IgD-negative memory B cell (primary cell): ENCODE data around the gene PCAT6. TPM values are rescaled to one million over a fixed set of nuclear protein-coding genes. Genes with fewer than 3 reads are reported as not detected.

Source experiments
- H3K27ac Mint-ChIP-seq, 3 donors: one replicate each; pipeline ENCODE4 v1.8.0; 2020 to 2022; ENCODE audit warnings: mild to moderate bottlenecking in 3 of 3, mixed read lengths in 3 of 3, moderate library complexity in 1 of 3
- H3K27me3 Mint-ChIP-seq: one replicate; pipeline ENCODE4 v1.8.0; 2021; ENCODE audit warnings: mixed read lengths
- H3K36me3 Mint-ChIP-seq: one replicate; pipeline ENCODE4 v1.8.0; 2020; ENCODE audit warnings: mild to moderate bottlenecking, mixed read lengths
- H3K4me1 Mint-ChIP-seq, 3 donors: one replicate each; pipeline ENCODE4 v1.8.0; 2020 to 2022; ENCODE audit warnings: mixed read lengths in 3 of 3, mild to moderate bottlenecking in 1 of 3
- H3K4me3 Mint-ChIP-seq, 4 donors: one replicate each; pipeline ENCODE4 v1.8.0; 2020 to 2022; ENCODE audit warnings: mild to moderate bottlenecking in 4 of 4, mixed read lengths in 4 of 4, moderate library complexity in 3 of 4
- H3K9me3 Mint-ChIP-seq, 3 donors: one replicate each; pipeline ENCODE4 v1.8.0; 2020 to 2021; ENCODE audit warnings: mixed read lengths in 3 of 3, mild to moderate bottlenecking in 1 of 3
- polyA plus RNA-seq: library from polyadenylated mRNA; unstranded; fragments of 300-500 nt; fragmentation: Illumina TruSeq; gene quantifications from one replicate; pipeline ENCODE4 v1.2.3, GENCODE V29; 2021

PCAT6 gene
- polyA plus RNA-seq, 1 donor from 2014 or later, result 1.2 TPM

DNA sequence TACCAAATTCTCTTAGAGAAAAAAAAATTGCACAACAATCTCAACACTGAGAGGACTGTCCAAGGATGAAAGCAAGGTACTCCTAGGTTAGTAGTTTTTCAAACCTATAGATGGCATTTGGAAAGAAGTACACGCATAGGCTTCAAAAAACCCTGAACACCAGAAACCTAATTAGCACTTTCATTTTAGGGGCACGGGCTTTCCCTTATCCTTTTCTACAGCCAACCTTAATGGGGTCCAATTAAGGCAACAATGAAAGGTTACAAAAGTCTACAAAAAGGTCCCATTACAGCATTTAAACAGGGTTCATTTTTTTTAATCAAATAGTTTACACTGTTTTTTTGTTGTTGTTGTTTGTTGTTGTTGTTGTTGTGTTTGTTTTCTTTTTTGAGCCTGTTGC lies 8.7 kb upstream of the PCAT6 start:
- H3K4me1 Mint-ChIP-seq, result peaks cover 18 to 32% (median 19%) of the 10 kb centered on the region in 3 donors
- no peaks in the 10 kb centered on the region for H3K9me3 Mint-ChIP-seq
- H3K4me3 Mint-ChIP-seq, result peak overlapping the region in 1 of 4 donors; percentile 5
- no peak overlapping the region for H3K27ac Mint-ChIP-seq
- H3K36me3 Mint-ChIP-seq, result peaks cover 2% of the 10 kb centered on the region
- H3K27me3 Mint-ChIP-seq, result no peaks in the 10 kb centered on the region

DNA sequence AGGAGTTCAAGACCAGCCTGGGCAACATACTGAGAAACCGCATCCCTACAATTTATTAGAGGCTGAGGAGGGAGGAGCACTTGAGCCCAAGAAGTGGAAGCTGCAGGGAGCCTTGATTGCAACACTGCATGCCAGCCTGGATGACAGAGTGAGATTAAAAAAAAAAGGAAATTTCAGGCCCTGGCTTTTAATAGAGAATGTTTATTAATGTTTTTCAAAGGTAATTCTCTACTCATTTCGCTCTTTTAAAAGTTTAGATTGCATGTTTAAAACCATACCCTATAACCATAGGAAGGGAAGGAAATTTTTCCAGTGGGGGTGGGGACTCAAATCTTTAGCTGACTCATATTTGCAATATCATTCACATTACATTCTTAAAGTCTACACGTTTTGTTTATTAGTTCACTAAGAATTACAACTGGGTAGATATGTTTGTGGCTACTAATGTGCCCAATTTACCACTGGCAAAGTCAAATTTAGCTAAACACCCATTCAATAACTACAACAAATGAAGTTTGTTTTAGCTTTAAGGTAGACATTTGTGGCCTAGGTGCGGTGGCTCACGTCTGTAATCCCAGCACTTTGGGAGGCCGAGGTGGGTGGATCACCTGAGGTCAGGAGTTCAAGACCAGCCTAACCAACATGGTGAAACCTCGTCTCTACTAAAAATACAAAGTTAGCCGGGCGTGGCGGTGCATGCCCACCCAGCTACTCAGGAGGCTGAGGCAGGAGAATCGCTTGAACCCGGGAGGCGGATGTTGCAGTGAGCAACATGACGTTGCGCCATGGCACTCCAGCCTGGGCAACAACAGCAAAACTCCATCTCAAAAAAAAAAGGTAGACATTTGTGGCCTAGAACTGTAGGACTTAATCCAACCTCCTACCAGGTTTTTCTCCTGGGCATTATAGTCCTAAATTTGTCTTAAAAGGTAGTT lies 7.5 kb upstream of the PCAT6 start:
- peak overlapping the region in 1 of 4 donors; percentile 7 for H3K4me3 Mint-ChIP-seq
- H3K4me1 Mint-ChIP-seq, result peaks cover 15 to 26% (median 19%) of the 10 kb centered on the region in 3 donors
- H3K27me3 Mint-ChIP-seq, result no peaks in the 10 kb centered on the region
- H3K9me3 Mint-ChIP-seq, result no peaks in the 10 kb centered on the region
- peaks cover 2% of the 10 kb centered on the region for H3K36me3 Mint-ChIP-seq
- H3K27ac Mint-ChIP-seq, result no peak overlapping the region

DNA sequence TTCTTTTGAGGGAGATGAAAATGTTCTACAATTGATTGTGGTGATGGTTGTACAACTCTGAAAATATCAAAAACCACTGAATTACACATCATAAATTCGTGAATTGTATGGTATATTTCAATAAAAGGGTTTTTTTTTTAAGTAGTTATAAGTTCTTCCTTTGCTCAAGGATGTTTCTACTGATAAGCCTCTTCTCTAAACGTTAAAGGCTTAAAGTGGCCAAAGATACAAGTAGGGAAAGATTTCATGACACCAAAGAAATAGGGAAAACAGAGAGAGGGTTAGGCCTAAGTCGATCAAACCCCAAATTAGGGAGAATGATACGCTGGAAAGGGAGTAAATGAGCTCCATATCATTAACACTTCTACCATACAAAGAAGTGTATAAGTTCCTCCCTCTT lies 6.6 kb upstream of the PCAT6 start:
- H3K4me3 Mint-ChIP-seq, result no peak overlapping the region
- H3K4me1 Mint-ChIP-seq, result peaks cover 20 to 34% (median 26%) of the 10 kb centered on the region in 3 donors
- no peaks in the 10 kb centered on the region for H3K9me3 Mint-ChIP-seq
- H3K27ac Mint-ChIP-seq, result no peak overlapping the region
- no peaks in the 10 kb centered on the region for H3K27me3 Mint-ChIP-seq
- peaks cover 2% of the 10 kb centered on the region for H3K36me3 Mint-ChIP-seq

DNA sequence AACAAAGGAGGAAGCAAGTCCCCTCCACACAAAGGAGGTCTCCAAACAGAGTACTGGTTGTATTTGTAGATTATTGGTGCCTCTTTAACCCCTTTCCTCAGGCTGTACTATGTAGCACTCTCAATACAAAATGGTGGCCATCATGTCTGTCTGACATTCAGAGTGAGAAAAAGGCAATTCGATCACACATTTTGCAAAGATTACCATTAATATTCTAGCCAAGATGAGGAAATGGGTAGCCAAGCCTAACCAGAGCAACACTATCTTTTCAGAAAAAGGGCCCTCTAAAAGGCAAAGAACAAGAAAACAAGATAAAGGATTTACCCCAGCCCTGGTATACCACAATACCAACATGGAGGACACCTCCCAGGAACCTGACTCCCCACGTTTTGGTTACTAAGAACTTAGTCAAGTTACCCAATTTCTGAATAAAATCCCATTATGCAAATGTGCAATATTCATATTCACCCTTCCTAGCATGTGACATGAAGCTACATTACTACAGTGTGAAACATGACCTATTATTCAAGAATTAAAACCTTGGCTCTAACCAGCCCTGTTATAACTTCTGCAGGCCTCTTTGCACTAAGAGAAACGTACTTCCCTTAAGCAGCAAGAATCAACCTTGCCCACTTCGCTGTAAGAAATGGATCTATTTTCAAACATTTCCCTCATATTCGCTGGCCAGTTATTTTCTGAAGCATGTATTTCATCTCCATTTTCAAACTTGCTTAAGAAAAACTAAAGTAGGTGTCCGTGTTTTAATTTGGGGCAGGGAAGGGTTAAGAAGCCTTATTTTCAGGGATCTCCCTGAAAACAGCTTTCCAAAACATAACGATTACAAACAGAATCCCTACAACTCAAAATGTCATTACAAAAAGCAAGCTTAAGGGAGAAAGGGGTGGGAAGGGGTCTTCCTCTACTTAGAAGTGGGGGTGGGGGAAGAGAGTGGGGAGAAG lies 4.6 kb upstream of the PCAT6 start:
- H3K27me3 Mint-ChIP-seq, result peaks cover 2% of the 10 kb centered on the region
- peak overlapping the region; percentile 82 to 96 (median 89) for H3K4me3 Mint-ChIP-seq
- H3K9me3 Mint-ChIP-seq, result no peaks in the 10 kb centered on the region
- H3K27ac Mint-ChIP-seq, result peak overlapping the region; percentile 60 to 68 (median 63)
- no peaks in the 10 kb centered on the region for H3K36me3 Mint-ChIP-seq
- peaks cover 25 to 34% (median 30%) of the 10 kb centered on the region in 3 donors for H3K4me1 Mint-ChIP-seq

DNA sequence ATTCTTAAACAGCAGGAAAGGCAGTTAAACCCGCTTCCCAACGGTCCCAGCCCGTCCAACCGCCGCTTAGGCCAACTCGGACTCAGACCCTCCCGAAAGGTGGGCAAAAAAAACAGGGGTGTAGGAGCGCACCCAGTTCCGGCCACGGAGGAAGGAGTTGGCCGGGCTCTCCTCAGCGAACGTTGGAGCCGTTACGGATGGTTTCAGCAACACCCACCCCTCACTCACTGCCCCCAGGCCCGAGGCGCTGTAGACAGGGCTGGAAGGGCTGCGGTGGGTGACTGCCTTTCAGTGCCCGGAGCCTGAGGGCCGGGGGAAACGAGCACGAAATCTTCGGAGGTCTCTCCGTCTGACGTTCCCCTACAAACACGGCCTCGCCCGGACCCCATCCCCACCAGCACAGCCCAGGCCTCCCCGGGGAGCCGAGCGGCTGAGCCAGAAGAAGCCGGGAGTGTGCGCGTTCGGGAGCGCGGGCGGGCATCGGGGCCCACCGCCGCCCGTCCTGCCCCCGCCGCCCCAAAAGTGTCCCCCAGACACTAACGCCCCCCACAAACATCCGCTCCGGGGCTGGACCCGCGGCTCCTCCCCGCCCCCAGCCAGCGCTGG lies 3.8 kb upstream of the PCAT6 start:
- H3K9me3 Mint-ChIP-seq, result no peaks in the 10 kb centered on the region
- no peaks in the 10 kb centered on the region for H3K36me3 Mint-ChIP-seq
- H3K4me1 Mint-ChIP-seq, result peaks cover 29 to 39% (median 33%) of the 10 kb centered on the region in 3 donors
- peaks cover 5% of the 10 kb centered on the region for H3K27me3 Mint-ChIP-seq
- peak overlapping the region in 2 of 3 donors; percentile 60 to 68 for H3K27ac Mint-ChIP-seq
- peak overlapping the region; percentile 82 to 96 (median 89) for H3K4me3 Mint-ChIP-seq

DNA sequence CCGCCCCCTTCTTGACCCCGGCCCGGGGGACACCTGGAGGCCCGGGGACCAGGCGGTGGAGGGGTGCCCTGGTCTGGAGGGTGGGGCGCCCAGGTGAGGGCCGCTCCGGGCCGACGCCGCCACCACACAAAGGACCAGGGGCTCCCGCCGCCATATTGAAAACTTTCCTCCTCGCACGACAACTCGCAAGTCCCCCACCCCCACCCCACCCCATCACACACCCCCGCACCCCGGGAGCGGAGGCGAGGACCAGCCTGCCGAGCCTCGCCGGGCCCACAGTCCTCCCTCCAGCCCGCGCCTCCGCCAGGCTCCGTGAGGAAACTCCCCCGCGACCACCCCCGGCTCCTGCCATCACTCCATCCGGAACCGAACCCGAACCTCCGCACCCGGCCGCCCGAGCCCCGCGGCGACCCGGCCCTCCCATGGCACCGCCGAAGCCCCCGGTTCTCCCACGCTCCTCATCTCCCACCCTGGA lies 3.3 kb upstream of the PCAT6 start:
- Mint-ChIP-seq H3K36me3 (no peaks in the 10 kb centered on the region), H3K4me3 (peak overlapping the region; percentile 82 to 96 (median 88)), H3K4me1 (peaks cover 29 to 39% (median 33%) of the 10 kb centered on the region in 3 donors), H3K9me3 (no peaks in the 10 kb centered on the region), H3K27ac (peak overlapping the region in 1 of 3 donors; percentile 68), H3K27me3 (peaks cover 5% of the 10 kb centered on the region)

DNA sequence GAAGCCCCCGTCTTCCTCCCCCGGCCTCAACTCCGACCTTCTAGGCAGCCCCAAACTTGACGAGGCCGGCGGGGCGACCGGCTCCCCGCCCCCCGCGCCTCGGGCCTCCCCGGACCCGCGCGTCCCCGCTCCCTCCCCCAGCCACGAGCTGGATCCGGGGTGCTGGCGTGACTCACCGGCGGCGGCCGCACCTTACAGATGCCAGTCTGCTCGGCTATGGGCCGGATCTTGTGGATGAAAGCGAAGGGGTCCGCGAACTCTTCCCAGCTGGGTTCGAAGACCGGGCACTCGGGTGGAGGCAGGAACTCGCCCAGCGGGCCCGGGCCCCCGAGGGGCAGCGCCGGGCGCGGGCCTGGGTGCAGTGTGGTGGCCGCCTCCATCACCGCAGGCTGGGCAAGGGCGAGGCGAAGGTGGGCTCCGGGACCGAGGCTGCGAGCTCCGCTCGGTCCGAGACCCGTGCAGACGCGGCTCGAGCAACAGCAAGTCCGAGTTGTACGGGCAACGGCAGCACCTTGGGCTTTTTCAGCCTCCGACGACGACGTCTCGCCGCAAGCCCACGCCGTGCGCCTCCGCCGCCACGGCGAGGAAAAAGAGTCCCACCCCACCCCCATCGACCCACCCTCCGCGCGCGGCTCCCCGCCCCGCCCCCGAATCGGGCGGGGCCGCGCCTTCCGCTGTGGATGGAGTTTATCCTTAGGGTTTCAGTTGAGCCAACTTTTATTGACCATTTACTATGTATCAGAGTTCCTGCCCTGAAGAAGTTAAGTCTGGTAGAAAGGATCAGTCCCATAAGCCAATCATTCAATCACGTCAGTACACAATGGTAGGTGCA lies 2.6 kb upstream of the PCAT6 start, which contains the start of gene KDM5B:
Gene KDM5B, minus strand, starts transcription at position 496 of the 832 bp plus-strand sequence. Its CDS starts 116 bp downstream, at position 380.
- Mint-ChIP-seq H3K4me3 (peak within 1 kb of the TSS; percentile 82 to 96 (median 88)), H3K9me3 (no peaks in the 10 kb centered on the region), H3K36me3 (no peaks in the 10 kb centered on the region), H3K27me3 (peaks cover 5% of the 10 kb centered on the region), H3K4me1 (peaks cover 29 to 39% (median 32%) of the 10 kb centered on the region in 3 donors), H3K27ac (peak within 1 kb of the TSS in 2 of 3 donors; percentile 32 to 80)

DNA sequence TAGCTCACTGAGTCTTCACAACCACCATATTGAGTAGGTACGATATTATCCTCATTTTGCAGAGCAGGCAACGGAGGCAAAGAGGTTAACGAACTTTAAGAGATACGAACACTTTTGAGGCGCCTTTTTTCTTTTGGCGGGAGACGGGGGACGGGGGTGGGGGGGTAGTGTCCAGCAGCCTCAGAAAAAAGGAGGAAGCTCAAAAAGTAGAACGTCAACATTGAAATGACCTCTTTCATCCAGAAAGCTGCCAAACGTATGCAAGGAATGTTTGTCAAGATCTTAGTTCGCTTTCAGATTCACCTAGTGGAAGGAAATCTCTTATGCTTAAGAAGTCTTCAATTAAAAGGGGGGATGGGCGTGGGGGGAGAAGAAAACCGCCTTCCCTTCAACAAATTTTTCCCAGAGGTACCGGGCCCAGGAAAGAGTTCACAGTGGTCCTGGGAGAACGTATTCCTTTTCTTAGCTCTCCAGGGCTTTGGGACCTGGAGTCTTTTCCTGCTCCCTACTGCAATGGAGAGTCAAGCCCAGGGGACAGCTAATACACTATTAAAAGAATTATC lies 1.1 kb upstream of the PCAT6 start:
- H3K36me3 Mint-ChIP-seq, result no peaks in the 10 kb centered on the region

DNA sequence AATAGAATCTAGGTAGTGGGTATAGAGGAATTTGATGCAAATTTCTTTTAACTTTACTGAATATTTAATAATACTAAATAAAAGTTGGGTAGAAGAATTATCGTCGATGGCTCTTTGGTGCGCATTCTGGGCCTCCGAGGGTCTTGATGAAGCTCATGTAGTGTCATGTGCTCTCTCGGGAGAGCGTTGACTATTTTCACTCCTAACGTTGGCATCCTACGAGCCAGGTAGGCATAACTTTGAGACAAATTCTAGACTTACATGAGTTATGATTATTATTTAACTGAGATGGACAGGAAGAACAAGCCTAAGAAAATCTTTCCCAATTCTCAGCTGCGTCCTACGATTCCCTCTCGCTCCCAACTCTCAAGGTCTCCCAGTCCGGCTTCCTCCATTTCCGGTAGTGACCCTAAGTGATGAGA lies 550 bp upstream of the PCAT6 start:
- Mint-ChIP-seq H3K9me3 (no peaks in the 10 kb centered on the region), H3K27ac (peak overlapping the region; percentile 74 to 91 (median 80)), H3K4me3 (peak overlapping the region; percentile 89 to 99 (median 97)), H3K36me3 (no peaks in the 10 kb centered on the region), H3K27me3 (peaks cover 8% of the 10 kb centered on the region), H3K4me1 (peaks cover 27 to 32% (median 29%) of the 10 kb centered on the region in 3 donors)

More for the DNA sequence above, 1.1 kb upstream of the PCAT6 start:
- Mint-ChIP-seq H3K9me3 (no peaks in the 10 kb centered on the region), H3K27me3 (peaks cover 5% of the 10 kb centered on the region), H3K27ac (peak overlapping the region in 1 of 3 donors; percentile 80), H3K4me1 (peaks cover 29 to 37% (median 31%) of the 10 kb centered on the region in 3 donors), H3K4me3 (peak overlapping the region; percentile 82 to 99 (median 97))

DNA sequence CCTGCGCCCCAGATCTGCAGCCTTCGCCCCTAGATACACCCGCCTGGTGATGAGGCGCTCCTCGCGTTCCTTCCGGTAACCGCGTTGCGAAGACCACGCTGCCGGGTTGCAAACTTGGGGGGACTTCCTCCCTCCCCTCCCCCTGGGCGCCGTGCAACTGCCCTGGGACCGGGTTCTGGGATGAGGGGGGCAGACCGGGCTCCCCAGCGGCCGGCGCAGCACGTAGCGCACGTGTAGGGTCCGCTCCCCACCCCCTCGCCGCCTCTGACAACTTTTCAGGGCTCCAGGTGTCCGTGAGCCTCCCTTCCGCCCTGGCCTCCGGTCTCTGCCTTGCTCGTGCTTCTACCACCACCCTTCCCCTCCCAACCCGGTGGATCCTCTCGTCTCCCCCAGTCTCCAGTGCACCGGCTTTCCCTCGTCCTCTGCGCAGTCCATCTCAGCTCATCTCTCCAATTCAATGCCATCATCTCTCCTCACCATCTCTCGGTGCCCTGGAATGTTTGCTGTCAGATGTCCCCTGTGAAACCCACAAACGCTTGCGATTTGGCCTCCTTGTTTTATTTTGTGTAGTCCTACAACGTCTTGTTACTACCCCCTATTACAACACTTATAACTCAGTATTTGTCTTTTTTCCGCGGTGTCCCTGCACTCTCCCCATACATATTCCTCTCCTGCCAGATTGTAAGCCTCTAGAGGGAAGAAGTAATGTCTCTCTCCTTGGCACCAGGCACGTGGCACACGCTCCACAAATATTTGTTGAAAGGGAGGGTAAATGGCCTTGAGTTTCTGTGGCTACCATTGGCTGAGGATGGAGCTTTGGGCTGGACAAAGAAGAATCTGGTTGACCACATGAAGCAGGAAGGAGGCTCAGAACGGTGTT lies 782 bp downstream of the PCAT6 start:
- H3K27ac Mint-ChIP-seq, result peak overlapping the region; percentile 49 to 91 (median 80)
- H3K4me3 Mint-ChIP-seq, result peak overlapping the region; percentile 89 to 99 (median 97)
- H3K27me3 Mint-ChIP-seq, result peaks cover 8% of the 10 kb centered on the region
- no peaks in the 10 kb centered on the region for H3K9me3 Mint-ChIP-seq
- peaks cover 17 to 21% (median 18%) of the 10 kb centered on the region in 3 donors for H3K4me1 Mint-ChIP-seq
- no peaks in the 10 kb centered on the region for H3K36me3 Mint-ChIP-seq

DNA sequence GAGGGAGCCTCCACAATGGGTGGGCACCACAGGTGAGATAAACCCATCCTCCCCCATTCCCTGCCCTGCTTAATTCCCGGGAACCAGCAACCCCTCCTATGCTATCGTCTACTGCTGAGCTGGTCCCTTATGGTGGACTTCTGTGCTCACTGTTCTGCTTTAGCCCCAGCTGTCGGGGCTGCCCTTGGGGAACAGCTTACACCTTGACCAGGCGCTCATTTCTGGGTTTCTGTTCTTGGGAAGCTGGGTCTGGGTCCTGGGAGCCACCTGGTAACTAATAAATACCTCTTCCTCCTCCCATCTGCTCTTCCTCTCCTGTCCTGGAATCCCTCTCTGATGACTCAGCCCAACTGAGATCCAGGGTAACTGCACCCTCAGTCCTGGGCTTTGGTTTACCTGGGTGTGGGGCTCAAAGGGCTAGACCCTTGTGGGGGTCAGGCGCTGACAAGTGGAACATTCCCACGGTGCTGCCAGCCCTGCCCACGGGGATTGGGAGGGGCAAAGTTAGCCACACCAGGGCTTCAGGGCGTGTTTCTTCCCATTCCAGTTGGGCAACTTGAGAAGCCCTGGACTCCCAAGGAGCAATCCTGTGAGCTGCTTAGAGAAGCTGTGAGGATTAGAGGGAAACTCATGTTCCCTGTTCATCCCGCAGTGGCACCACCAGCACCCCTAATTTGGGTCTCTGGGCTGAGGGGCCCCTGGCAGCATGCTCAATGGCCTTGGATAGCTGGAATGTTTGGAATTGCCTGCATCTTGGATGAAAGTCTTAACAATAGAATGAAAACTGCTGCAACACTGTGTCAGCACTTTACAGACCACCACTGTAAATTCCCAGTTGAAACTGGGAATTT lies 1.6 kb downstream of the PCAT6 start:
- peak overlapping the region; percentile 5 to 96 (median 88) for H3K4me3 Mint-ChIP-seq
- peaks cover 16 to 19% (median 17%) of the 10 kb centered on the region in 3 donors for H3K4me1 Mint-ChIP-seq
- no peaks in the 10 kb centered on the region for H3K36me3 Mint-ChIP-seq
- H3K9me3 Mint-ChIP-seq, result no peaks in the 10 kb centered on the region
- H3K27me3 Mint-ChIP-seq, result peaks cover 8% of the 10 kb centered on the region
- H3K27ac Mint-ChIP-seq, result peak overlapping the region in 1 of 3 donors; percentile 80

DNA sequence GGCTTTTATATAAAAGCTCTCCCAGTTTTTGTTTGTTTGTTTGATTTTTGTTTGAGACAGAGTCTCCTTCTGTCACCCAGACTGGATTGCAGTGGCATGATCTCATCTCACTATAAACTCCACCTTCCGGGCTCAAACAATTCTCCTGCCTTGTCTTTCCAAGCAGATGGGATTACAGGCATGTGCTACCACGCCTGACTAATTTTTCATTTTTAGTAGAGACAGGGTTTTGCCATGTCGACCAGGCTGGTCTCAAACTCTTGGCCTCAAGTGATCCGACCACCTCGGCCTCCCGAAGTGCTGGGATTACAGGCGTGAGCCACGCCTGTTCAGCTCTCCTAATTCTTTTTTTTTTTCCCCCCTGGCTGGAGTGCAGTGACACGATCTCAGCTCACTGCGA lies 4.4 kb downstream of the PCAT6 start:
- H3K36me3 Mint-ChIP-seq, result no peaks in the 10 kb centered on the region
- peaks cover 22% of the 10 kb centered on the region for H3K27me3 Mint-ChIP-seq
- H3K4me3 Mint-ChIP-seq, result peak overlapping the region in 1 of 4 donors; percentile 58
- H3K9me3 Mint-ChIP-seq, result peaks cover 0 to 2% (median 0%) of the 10 kb centered on the region in 3 donors
- H3K27ac Mint-ChIP-seq, result peak overlapping the region in 1 of 3 donors; percentile 17
- H3K4me1 Mint-ChIP-seq, result peaks cover 3 to 9% (median 7%) of the 10 kb centered on the region in 3 donors
